ENCODE data around the gene KCNH1. TPM values are rescaled to one million over a fixed set of nuclear protein-coding genes. Genes with fewer than 3 reads are reported as not detected.

Gene KCNH1
- total RNA-seq, 1 experiment from 2014 or later = not detected

DNA sequence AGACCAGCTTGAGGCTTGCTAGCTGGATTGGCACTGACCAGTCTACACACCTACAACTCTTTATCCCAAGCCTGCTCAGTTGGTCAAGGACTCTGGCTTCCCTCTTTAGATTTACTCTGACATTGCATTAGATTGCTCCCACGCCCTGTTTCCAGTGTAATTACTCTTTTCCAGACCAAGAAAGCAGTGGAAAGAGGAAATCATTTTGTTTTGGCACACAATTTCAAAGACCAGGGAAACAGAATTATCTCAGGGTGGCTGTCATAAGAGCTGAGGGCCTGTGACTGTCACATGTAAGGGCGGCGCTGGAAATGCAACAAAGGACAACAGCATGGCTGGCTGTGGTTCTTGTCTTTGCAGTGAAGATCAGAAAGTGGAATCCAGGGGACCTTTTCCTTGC lies 502.5 kb downstream of the KCNH1 start:
- CTCF ChIA-PET = no interaction called here

DNA sequence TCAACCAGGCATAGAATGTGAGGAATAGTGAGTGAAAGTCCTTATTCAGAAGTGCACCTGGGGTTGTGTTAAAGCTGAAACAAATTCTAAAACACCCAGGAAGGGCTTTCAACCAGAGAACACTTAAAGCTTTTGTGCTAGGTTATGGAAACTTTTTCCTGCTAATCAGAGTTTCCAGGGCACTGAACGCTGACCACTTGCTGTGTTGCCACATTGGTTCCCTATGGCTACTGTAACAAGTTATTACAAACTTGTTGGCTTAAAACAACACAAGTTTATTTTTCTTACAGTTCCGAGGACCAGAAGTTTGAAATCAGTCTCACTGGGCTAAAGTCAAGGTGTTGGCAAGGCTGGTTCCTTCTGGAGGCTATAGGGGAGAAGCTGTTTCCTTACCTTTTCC lies 504.7 kb downstream of the KCNH1 start:
- ATAC-seq (no peak), DNase-seq (ENCODE audit: low read depth, low spot score) (no peak)
- Histone ChIP-seq H3K4me3 (replicated peaks in 1 of 2; ENCODE audit: low read depth in 1 of 2, low read length in 2 of 2) (no peak overlapping the region), H3K36me3 (ENCODE audit: control insufficient read depth in 1 of 2, insufficient read depth in 2 of 2, low read length in 2 of 2) (no peaks in the 10 kb centered on the region), H3K27ac (ENCODE audit: low read depth, low read length) (no peak overlapping the region), H3K4me1 (ENCODE audit: control insufficient read depth in 1 of 2, insufficient read depth in 2 of 2, low read length in 2 of 2) (no peaks in the 10 kb centered on the region), H2AFZ (ENCODE audit: low read depth, low read length, poor library complexity, severe bottlenecking) (no peak overlapping the region), H4K20me1 (ENCODE audit: insufficient read depth) (no peaks in the 10 kb centered on the region), H3K4me2 (ENCODE audit: low read length) (no peak overlapping the region), H3K79me2 (ENCODE audit: insufficient read depth, low read length) (no peaks in the 10 kb centered on the region), H3K9me2 (ENCODE audit: insufficient read depth) (no peaks in the 10 kb centered on the region), H3K9me3 (ENCODE audit: control insufficient read depth in 1 of 2, insufficient read depth in 1 of 2, low read depth in 1 of 2, low read length in 2 of 2) (no peaks in the 10 kb centered on the region), H3K27me3 (ENCODE audit: insufficient read depth, low read length) (peaks cover 6% of the 10 kb centered on the region; the same call in 1 of the 2 replicates), H3K9ac (ENCODE audit: low read length) (no peak overlapping the region)
- TF ChIP-seq TCF7L2 (IDR thresholded peaks at IDR 0.05; ENCODE audit: borderline replicate concordance, extremely low read depth, insufficient read depth, insufficient read length) = no peak
- TF ChIP-seq JUND (IDR thresholded peaks at IDR 0.05) = no peak
- TF ChIP-seq ZFX (IDR thresholded peaks at IDR 0.05) = no peak
- TF ChIP-seq ELF1 (IDR thresholded peaks at IDR 0.05; ENCODE audit: borderline replicate concordance, low read depth) = no peak
- TF ChIP-seq, protein P1, sequence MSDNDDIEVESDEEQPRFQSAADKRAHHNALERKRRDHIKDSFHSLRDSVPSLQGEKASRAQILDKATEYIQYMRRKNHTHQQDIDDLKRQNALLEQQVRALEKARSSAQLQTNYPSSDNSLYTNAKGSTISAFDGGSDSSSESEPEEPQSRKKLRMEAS (IDR thresholded peaks at IDR 0.05) = no peak
- no peak for TF ChIP-seq EZH2 (IDR thresholded peaks at IDR 0.05)
- no peak for TF ChIP-seq SIN3A (IDR thresholded peaks at IDR 0.05; ENCODE audit: low read depth)
- TF ChIP-seq EGR1 (IDR thresholded peaks at IDR 0.05; ENCODE audit: low read depth) = no peak
- no peak for TF ChIP-seq POLR2AphosphoS5 (IDR thresholded peaks at IDR 0.05; ENCODE audit: low read depth, low read length)
- no peak for TF ChIP-seq RAD21 (IDR thresholded peaks at IDR 0.05; ENCODE audit: low read depth)
- TF ChIP-seq SRF (IDR thresholded peaks at IDR 0.05; ENCODE audit: low read depth) = no peak
- no peak for TF ChIP-seq CBX3 (IDR thresholded peaks at IDR 0.05; ENCODE audit: low read depth)
- TF ChIP-seq, protein P2, sequence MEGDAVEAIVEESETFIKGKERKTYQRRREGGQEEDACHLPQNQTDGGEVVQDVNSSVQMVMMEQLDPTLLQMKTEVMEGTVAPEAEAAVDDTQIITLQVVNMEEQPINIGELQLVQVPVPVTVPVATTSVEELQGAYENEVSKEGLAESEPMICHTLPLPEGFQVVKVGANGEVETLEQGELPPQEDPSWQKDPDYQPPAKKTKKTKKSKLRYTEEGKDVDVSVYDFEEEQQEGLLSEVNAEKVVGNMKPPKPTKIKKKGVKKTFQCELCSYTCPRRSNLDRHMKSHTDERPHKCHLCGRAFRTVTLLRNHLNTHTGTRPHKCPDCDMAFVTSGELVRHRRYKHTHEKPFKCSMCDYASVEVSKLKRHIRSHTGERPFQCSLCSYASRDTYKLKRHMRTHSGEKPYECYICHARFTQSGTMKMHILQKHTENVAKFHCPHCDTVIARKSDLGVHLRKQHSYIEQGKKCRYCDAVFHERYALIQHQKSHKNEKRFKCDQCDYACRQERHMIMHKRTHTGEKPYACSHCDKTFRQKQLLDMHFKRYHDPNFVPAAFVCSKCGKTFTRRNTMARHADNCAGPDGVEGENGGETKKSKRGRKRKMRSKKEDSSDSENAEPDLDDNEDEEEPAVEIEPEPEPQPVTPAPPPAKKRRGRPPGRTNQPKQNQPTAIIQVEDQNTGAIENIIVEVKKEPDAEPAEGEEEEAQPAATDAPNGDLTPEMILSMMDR (IDR thresholded peaks at IDR 0.05 in 2 of 3, conservative IDR thresholded peaks at IDR 0.05 in 1 of 3; ENCODE audit: borderline replicate concordance in 1 of 3, insufficient read depth in 1 of 3, low read depth in 2 of 3, low read length in 2 of 3) = no peak
- no peak for TF ChIP-seq CEBPB (IDR thresholded peaks at IDR 0.05; ENCODE audit: low read depth)
- ChIA-PET CTCF (no interaction called here), POLR2A (no interaction called here), RAD21 (ENCODE audit: low non-redundant PET in 1 of 2, low total read pairs in 2 of 2, uncharacterized antibody in 2 of 2, unreplicated experiment in 2 of 2) (no interaction called here)
- intact Hi-C loops (cut with micrococcal nuclease) = no loop called here
- no TSS peak for BruUV-seq (replicated peaks)

More for the DNA sequence above, 502.5 kb downstream of the KCNH1 start:
- Histone ChIP-seq H2AFZ (ENCODE audit: low read depth, low read length, poor library complexity, severe bottlenecking) (no peak overlapping the region), H3K4me2 (ENCODE audit: low read length) (no peak overlapping the region), H3K27me3 (ENCODE audit: insufficient read depth, low read length) (peaks cover 15% of the 10 kb centered on the region), H3K9me2 (ENCODE audit: insufficient read depth) (no peaks in the 10 kb centered on the region), H3K9ac (ENCODE audit: low read length) (no peak overlapping the region), H3K4me1 (ENCODE audit: control insufficient read depth in 1 of 2, insufficient read depth in 2 of 2, low read length in 2 of 2) (no peaks in the 10 kb centered on the region), H3K4me3 (replicated peaks in 1 of 2; ENCODE audit: low read depth in 1 of 2, low read length in 2 of 2) (no peak overlapping the region), H3K36me3 (ENCODE audit: control insufficient read depth in 1 of 2, insufficient read depth in 2 of 2, low read length in 2 of 2) (no peaks in the 10 kb centered on the region), H4K20me1 (ENCODE audit: insufficient read depth) (no peaks in the 10 kb centered on the region), H3K9me3 (ENCODE audit: control insufficient read depth in 1 of 2, insufficient read depth in 1 of 2, low read depth in 1 of 2, low read length in 2 of 2) (no peaks in the 10 kb centered on the region), H3K27ac (ENCODE audit: low read depth, low read length) (no peak overlapping the region), H3K79me2 (ENCODE audit: insufficient read depth, low read length) (no peaks in the 10 kb centered on the region)
- DNase-seq (ENCODE audit: low read depth, low spot score) (no peak), ATAC-seq (no peak)
- no peak for TF ChIP-seq TCF7L2 (IDR thresholded peaks at IDR 0.05; ENCODE audit: borderline replicate concordance, extremely low read depth, insufficient read depth, insufficient read length)
- no peak for TF ChIP-seq CEBPB (IDR thresholded peaks at IDR 0.05; ENCODE audit: low read depth)
- TF ChIP-seq SIN3A (IDR thresholded peaks at IDR 0.05; ENCODE audit: low read depth) = no peak
- TF ChIP-seq, protein P3, sequence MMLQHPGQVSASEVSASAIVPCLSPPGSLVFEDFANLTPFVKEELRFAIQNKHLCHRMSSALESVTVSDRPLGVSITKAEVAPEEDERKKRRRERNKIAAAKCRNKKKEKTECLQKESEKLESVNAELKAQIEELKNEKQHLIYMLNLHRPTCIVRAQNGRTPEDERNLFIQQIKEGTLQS (IDR thresholded peaks at IDR 0.05) = no peak
- TF ChIP-seq EGR1 (IDR thresholded peaks at IDR 0.05; ENCODE audit: low read depth) = no peak
- no peak for TF ChIP-seq FOSL1 (IDR thresholded peaks at IDR 0.05; ENCODE audit: low read depth)
- RAD21 ChIA-PET (ENCODE audit: low non-redundant PET in 1 of 2, low total read pairs in 2 of 2, uncharacterized antibody in 2 of 2, unreplicated experiment in 2 of 2) = no interaction called here
- no TSS peak for BruUV-seq (replicated peaks)
- intact Hi-C loops (cut with micrococcal nuclease) = no loop called here
- POLR2A ChIA-PET = no interaction called here

Measured in HCT116 (cell line).